GM12892 (cell line): Measurements from ENCODE around the gene PLEKHA6.

Experiments
- POLR2A ChIP-seq: IDR thresholded peaks from 2 replicates; pipeline ENCODE4 v1.6.1; 2011; ENCODE audit warnings: low read depth, low read length, control low read depth
- POLR2AphosphoS5 ChIP-seq: IDR thresholded peaks from 2 replicates; pipeline ENCODE4 v1.6.1; 2011; ENCODE audit warnings: low read depth, low read length, control low read depth

GRCh38 chr1:204227351-204227750, 132.4 kb downstream of the PLEKHA6 start:
- TF ChIP-seq POLR2A = no peak
- TF ChIP-seq POLR2AphosphoS5 = no peak
